SKM-1 (cell line): ENCODE results near the gene THAP3.

Experiments used
- DNase-seq: peaks from one replicate; lab custom pipeline; 2025; ENCODE audit not compliant: unreplicated experiment; lab: John Stamatoyannopoulos, UW

Gene THAP3

GRCh38 chr1:6624710-6625583 is at the start of gene THAP3:
Gene THAP3 (plus strand): TSS chr1:6624868. CDS start chr1:6625219, 351 bp downstream.
- no peak for DNase-seq

GRCh38 chr1:6577831-6578525 is 46.7 kb upstream of the THAP3 start:
- DNase-seq, result no peak

- DNase-seq, result no peak
Measured at GRCh38 chr1:6578624-6579373, 45.9 kb upstream of the THAP3 start.

- peak; percentile 95 for DNase-seq
Measured at GRCh38 chr1:6579374-6580118, 45.1 kb upstream of the THAP3 start, which contains the start of gene ZBTB48. Gene ZBTB48 (plus strand): TSS chr1:6579994. CDS start chr1:6580610, 616 bp downstream.

- no peak for DNase-seq
Measured at GRCh38 chr1:6580119-6580592, 44.5 kb upstream of the THAP3 start.

GRCh38 chr1:6580593-6581409 is 43.9 kb upstream of the THAP3 start:
- no peak for DNase-seq

- peak; percentile 90 for DNase-seq
Measured at GRCh38 chr1:6581561-6582305, 42.9 kb upstream of the THAP3 start.

GRCh38 chr1:6582370-6582769 is 42.3 kb upstream of the THAP3 start:
- DNase-seq, result no peak

- DNase-seq, result no peak
Measured at GRCh38 chr1:6584126-6585080, 40.3 kb upstream of the THAP3 start.

GRCh38 chr1:6585081-6585722 is 39.5 kb upstream of the THAP3 start:
- no peak for DNase-seq

- DNase-seq, result no peak
Measured at GRCh38 chr1:6585841-6586240, 38.8 kb upstream of the THAP3 start.

GRCh38 chr1:6586404-6586816 is 38.3 kb upstream of the THAP3 start:
- DNase-seq, result no peak

- no peak for DNase-seq
Measured at GRCh38 chr1:6587261-6588005, 37.2 kb upstream of the THAP3 start.

- DNase-seq, result no peak
Measured at GRCh38 chr1:6588128-6588892, 36.4 kb upstream of the THAP3 start.

- DNase-seq, result no peak
Measured at GRCh38 chr1:6588893-6589520, 35.7 kb upstream of the THAP3 start.
